HepG2 (cell line): ENCODE measurements around the gene IFNAR2. TPM values are rescaled to one million over a fixed set of nuclear protein-coding genes. Genes with fewer than 3 reads are reported as not detected.
A peak's percentile ranks its signal among the peaks of the same experiment; 100 is the strongest.

ENCODE experiments used
- ATAC-seq: fragments of 200-7000 bp; cut with Tn5 transposase; 3 replicates; pipeline ENCODE4 v1.9.1; 2020; ENCODE audit warnings: mild to moderate bottlenecking, moderate library complexity
- BruUV-seq: library from RNA; stranded (reverse); fragments of 400-500 nt; replicated peaks from 2 replicates; lab custom pipeline; 2021; lab: Mats Ljungman, UMichigan
- CTCF ChIA-PET: fragments of 300-600 bp; formaldehyde crosslinking; extraction: SDS; loops from one replicate; lab custom pipeline; 2021; ENCODE audit warnings: low total read pairs, inconsistent platforms, low intra/inter-chr PET ratio; lab: Yijun Ruan, JAX
- POLR2A ChIA-PET: fragments of 350-600 bp; sonication (Branson Sonifier 250); formaldehyde crosslinking; loops from one replicate; lab custom pipeline; 2020; ENCODE audit warnings: antibody characterized with exemption, inconsistent platforms; lab: Yijun Ruan, JAX
- DNase-seq: peaks from one replicate; pipeline ENCODE4 v3.0.0-alpha.2; 2015; ENCODE audit warnings: low spot score
- FAIRE-seq: peaks from 3 replicates; lab custom pipeline; 2011; peaks lifted over from hg19 to GRCh38; lab: Jason Lieb, UNC
- H2AFZ ChIP-seq: one replicate; pipeline ENCODE4 v1.6.1; 2011; ENCODE audit warnings: low read length, inconsistent platforms
- H3K27ac ChIP-seq: fragments of 300-600 bp; 3 replicates; pipeline ENCODE4 v1.8.0; 2011; ENCODE audit warnings: mixed run types, mild to moderate bottlenecking, mixed read lengths, low read length, inconsistent platforms; ENCODE audit not compliant: insufficient read depth; ENCODE audit errors: extremely low read length
- H3K27me3 ChIP-seq, 2 experiments: fragments of 200-600 bp in 1 of 2; 2 replicates in 1 of 2; 3 replicates in 1 of 2; pipeline versions ENCODE4 v1.6.0 to v1.8.0; 2011; ENCODE audit warnings: low read length in 2 of 2, mild to moderate bottlenecking in 2 of 2, moderate library complexity in 2 of 2, inconsistent platforms in 1 of 2; ENCODE audit not compliant: insufficient read depth in 2 of 2, control insufficient read depth in 1 of 2
- H3K36me3 ChIP-seq, 2 experiments: fragments of 200-600 bp in 1 of 2; replicated peaks in 1 of 2; 2 replicates in 1 of 2; 3 replicates in 1 of 2; pipeline versions ENCODE4 v1.5.1 to v1.8.0; 2011; ENCODE audit warnings: low read length in 2 of 2, inconsistent platforms in 1 of 2; ENCODE audit not compliant: insufficient read depth in 2 of 2, control insufficient read depth in 1 of 2
- H3K4me1 ChIP-seq: 2 replicates; pipeline ENCODE4 v1.5.1; 2012; ENCODE audit warnings: low read length, inconsistent platforms; ENCODE audit not compliant: insufficient read depth
- H3K4me2 ChIP-seq: 2 replicates; pipeline ENCODE4 v1.6.0; 2011; ENCODE audit warnings: low read depth, low read length, inconsistent platforms
- H3K4me3 ChIP-seq, 3 experiments: fragments of 200-600 bp in 1 of 3; sonication (generic), shearing (Covaris generic) in 1 of 3; replicated peaks in 1 of 3; 2 replicates each; pipeline ENCODE4 v1.5.1; 2011 to 2016; ENCODE audit warnings: low read length in 3 of 3, inconsistent platforms in 2 of 3, low read depth in 2 of 3, mild to moderate bottlenecking in 2 of 3, control low read depth in 1 of 3, mixed read lengths in 1 of 3; ENCODE audit not compliant: insufficient read depth in 1 of 3
- H3K79me2 ChIP-seq: one replicate; pipeline ENCODE4 v1.6.1; 2011; ENCODE audit warnings: low read length, inconsistent platforms; ENCODE audit not compliant: insufficient read depth
- H3K9ac ChIP-seq: 2 replicates; pipeline ENCODE4 v1.6.0; 2011; ENCODE audit warnings: mild to moderate bottlenecking, low read depth, low read length, inconsistent platforms; ENCODE audit not compliant: insufficient read depth
- H3K9me3 ChIP-seq: 2 replicates; pipeline ENCODE4 v1.5.1; 2012; ENCODE audit warnings: mild to moderate bottlenecking, low read length
- H4K20me1 ChIP-seq: 2 replicates; pipeline ENCODE4 v1.6.0; 2011; ENCODE audit warnings: inconsistent platforms, mild to moderate bottlenecking, low read length, moderate library complexity; ENCODE audit not compliant: insufficient read depth
- BCL3 ChIP-seq: sonication (generic); formaldehyde crosslinking; IDR thresholded peaks from 2 replicates; pipeline ENCODE4 v1.5.1; 2020; ENCODE audit warnings: mild to moderate bottlenecking, missing genetic modification reagents, moderate library complexity
- GMEB1 ChIP-seq: sonication (generic); formaldehyde crosslinking; IDR thresholded peaks from 2 replicates; pipeline ENCODE4 v1.5.1; 2020; ENCODE audit warnings: missing genetic modification reagents, mild to moderate bottlenecking, borderline replicate concordance
- MED8 ChIP-seq: sonication (generic); formaldehyde crosslinking; IDR thresholded peaks from 2 replicates; pipeline ENCODE4 v1.8.1; 2023; ENCODE audit warnings: mild to moderate bottlenecking, missing genetic modification reagents; ENCODE audit not compliant: insufficient replicate concordance
- NPAS2 ChIP-seq: sonication (generic); formaldehyde crosslinking; IDR thresholded peaks from 2 replicates; pipeline ENCODE4 v1.8.0; 2022; ENCODE audit warnings: mild to moderate bottlenecking, missing genetic modification reagents, borderline replicate concordance
- RELA ChIP-seq: sonication (generic); formaldehyde crosslinking; IDR thresholded peaks from 2 replicates; pipeline ENCODE4 v1.4.0; 2020; ENCODE audit warnings: missing genetic modification reagents
- ZFY ChIP-seq: sonication (generic); formaldehyde crosslinking; IDR thresholded peaks from 2 replicates; pipeline ENCODE4 v1.4.0; 2020; ENCODE audit warnings: missing genetic modification reagents
- ZNF263 ChIP-seq: sonication (generic); formaldehyde crosslinking; IDR thresholded peaks from 2 replicates; pipeline ENCODE4 v1.4.0; 2020; ENCODE audit warnings: missing genetic modification reagents
- ZNF317 ChIP-seq: sonication (generic); formaldehyde crosslinking; IDR thresholded peaks from 2 replicates; pipeline ENCODE4 v1.5.0; 2020; ENCODE audit warnings: mild to moderate bottlenecking, missing genetic modification reagents
- ZNF367 ChIP-seq: sonication (generic); formaldehyde crosslinking; IDR thresholded peaks from 2 replicates; pipeline ENCODE4 v1.4.0; 2020; ENCODE audit warnings: missing genetic modification reagents, borderline replicate concordance
- ZNF460 ChIP-seq: sonication (generic); formaldehyde crosslinking; IDR thresholded peaks from 2 replicates; pipeline ENCODE4 v1.5.1; 2020; ENCODE audit warnings: missing genetic modification reagents, mild to moderate bottlenecking, borderline replicate concordance
- ZNF775 ChIP-seq: sonication (generic); formaldehyde crosslinking; IDR thresholded peaks from 2 replicates; pipeline ENCODE4 v1.4.0; 2020; ENCODE audit warnings: missing genetic modification reagents, mild to moderate bottlenecking, moderate library complexity, borderline replicate concordance
- WGBS: methylation state at CpG from one replicate; pipeline ENCODE4 v1.1.6; 2017; ENCODE audit warnings: low lambda C conversion rate; 5-methylcytosine and 5-hydroxymethylcytosine counted together
- in situ Hi-C: cut with HindIII; loops from 2 replicates; pipeline ENCODE4 v1.10.0; 2017; ENCODE audit warnings: low pct_unique_long_range_greater_than_20kb; ENCODE audit not compliant: extremely low pct_ligation_motif_present
- intact Hi-C: fragments of 100-400 bp; cut with micrococcal nuclease; formaldehyde crosslinking; loops from one replicate; pipeline ENCODE4 v1.10.0; 2022; ENCODE audit not compliant: unreplicated experiment
- polyA plus RNA-seq, 8 experiments: library from polyadenylated mRNA; depleted of rRNA in 3 of 8; stranded (reverse) in 7 of 8; unstranded in 1 of 8; fragments of >200 nt; fragmentation: Illumina TruSeq in 4 of 8; extraction: Trizol in 4 of 8; gene quantifications; 2 replicates each; pipeline versions ENCODE4 v1.2.1 to v1.2.3, GENCODE V29; 2011 to 2016; ENCODE audit warnings: low read depth in 4 of 8, missing spikeins in 1 of 8, mixed read lengths in 1 of 8; ENCODE audit not compliant: insufficient read depth in 1 of 8
- total RNA-seq, 5 experiments: library from RNA; depleted of rRNA; stranded (reverse); fragments of >200 nt; fragmentation: Illumina TruSeq; extraction: Trizol; gene quantifications; 2 replicates each; pipeline ENCODE4 v1.2.3, GENCODE V29; 2016; ENCODE audit warnings: low read depth in 1 of 5

Gene IFNAR2
- total and polyA plus RNA-seq, 2 of the 13 experiments (the other 11 are each of a cell fraction or from before 2014, with no cell fraction given) = 5.1 to 24.1 TPM

GRCh38 chr21:33208534-33208933 is 21.2 kb upstream of the IFNAR2 start:
- intact Hi-C loops = no loop called here
- in situ Hi-C loops = no loop called here

GRCh38 chr21:33211305-33211704 is 18.4 kb upstream of the IFNAR2 start:
- peaks cover 59% of the 10 kb centered on the region for H3K4me1 ChIP-seq
- H3K9ac ChIP-seq = no peak overlapping the region
- no peaks in the 10 kb centered on the region for H3K27me3 ChIP-seq
- BruUV-seq = no TSS peak
- POLR2A ChIA-PET = interaction anchor here (1.7 kb wide), 1 partner anchor 15 kb away, joined by 7 read pairs; no protein-coding TSS in a partner anchor
- DNase-seq = no peak
- no peak for ATAC-seq
- no peak overlapping the region for H3K27ac ChIP-seq
- WGBS = 68% methylated on average over 7 of the region's 7 CpGs
- no peak for FAIRE-seq
- peaks cover 8% of the 10 kb centered on the region; the same call in 1 of the 2 replicates for H3K9me3 ChIP-seq
- H2AFZ ChIP-seq = no peak overlapping the region
- peak overlapping the region; percentile 92; the same call in 1 of the 2 replicates for H3K4me2 ChIP-seq
- in situ Hi-C loops (no loop called here), intact Hi-C loops (no loop called here)
- no peaks in the 10 kb centered on the region for H3K79me2 ChIP-seq
- no peaks in the 10 kb centered on the region for H4K20me1 ChIP-seq
- 0 out of 6 replicates have a peak overlapping the region, but pooled peaks of 1 of the 3 experiments have one; percentile 49 for H3K4me3 ChIP-seq
- CTCF ChIA-PET = no interaction called here
- H3K36me3 ChIP-seq = no peaks in the 10 kb centered on the region
- TF ChIP-seq RELA = no peak
- TF ChIP-seq ZNF263 (CRISPR knock-in tag) = peak; percentile 63; the same call in 1 of the 2 replicates
- TF ChIP-seq ZFY = no peak
- TF ChIP-seq ZNF775 (CRISPR knock-in tag) = no peak
- TF ChIP-seq ZNF367 = no peak
- TF ChIP-seq BCL3 = no peak
- no peak for TF ChIP-seq MED8 (CRISPR knock-in tag)
- TF ChIP-seq ZNF460 (CRISPR knock-in tag) = peak; percentile 53
- no peak for TF ChIP-seq NPAS2 (CRISPR knock-in tag)

More at GRCh38 chr21:33208534-33208933, 21.2 kb upstream of the IFNAR2 start:
- Histone ChIP-seq H3K27me3 (no peaks in the 10 kb centered on the region), H3K4me2 (no peak overlapping the region), H3K36me3 (no peaks in the 10 kb centered on the region), H3K9me3 (peaks cover 8% of the 10 kb centered on the region; the same call in 1 of the 2 replicates), H4K20me1 (no peaks in the 10 kb centered on the region), H3K4me3 (no peak overlapping the region), H3K4me1 (peaks cover 63% of the 10 kb centered on the region), H3K79me2 (no peaks in the 10 kb centered on the region), H2AFZ (no peak overlapping the region), H3K9ac (no peak overlapping the region), H3K27ac (no peak overlapping the region)
- peak; percentile 99 for TF ChIP-seq ZNF317 (CRISPR knock-in tag)
- no peak for TF ChIP-seq GMEB1 (CRISPR knock-in tag)
- FAIRE-seq = no peak
- no peak for ATAC-seq
- whole genome bisulfite sequencing = 41% methylated on average over 1 of the region's 1 CpG
- POLR2A ChIA-PET = no interaction called here
- no TSS peak for BruUV-seq
- CTCF ChIA-PET = no interaction called here
- no peak for DNase-seq
